HepG2 (cell line): ENCODE results near the gene PXK. TPM values are rescaled to one million over a fixed set of nuclear protein-coding genes. Genes with fewer than 3 reads are reported as not detected.

Experiments used
- HNF4A ChIP-seq: sonication (generic); formaldehyde crosslinking; IDR thresholded peaks from 2 replicates; pipeline ENCODE4 v1.4.0; 2020; ENCODE audit warnings: missing genetic modification reagents
- KIAA2018 ChIP-seq: sonication (generic); formaldehyde crosslinking; IDR thresholded peaks from 2 replicates; pipeline ENCODE4 v1.5.0; 2020; ENCODE audit warnings: mild to moderate bottlenecking, missing genetic modification reagents, borderline replicate concordance
- KMT2B ChIP-seq: IDR thresholded peaks from 2 replicates; pipeline ENCODE4 v1.6.1; 2016; ENCODE audit warnings: missing genetic modification reagents, missing compliant biosample characterization
- LBX2 ChIP-seq: sonication (generic); formaldehyde crosslinking; IDR thresholded peaks from 2 replicates; pipeline ENCODE4 v1.5.0; 2020; ENCODE audit warnings: missing genetic modification reagents, mild to moderate bottlenecking, borderline replicate concordance
- MIER3 ChIP-seq: IDR thresholded peaks from 2 replicates; pipeline ENCODE4 v1.6.1; 2016; ENCODE audit warnings: missing compliant biosample characterization, borderline replicate concordance
- NFATC3 ChIP-seq: sonication (generic); formaldehyde crosslinking; IDR thresholded peaks from 2 replicates; pipeline ENCODE4 v1.5.1; 2020; ENCODE audit warnings: mild to moderate bottlenecking, missing genetic modification reagents
- NR2F2 ChIP-seq: IDR thresholded peaks from 2 replicates; pipeline ENCODE4 v1.6.1; 2012; ENCODE audit warnings: low read depth, inconsistent platforms, borderline replicate concordance
- SCMH1 ChIP-seq: sonication (generic); formaldehyde crosslinking; IDR thresholded peaks from 2 replicates; pipeline ENCODE4 v1.9.0; 2021; ENCODE audit warnings: missing genetic modification reagents, mild to moderate bottlenecking, borderline replicate concordance
- SIN3A ChIP-seq: IDR thresholded peaks from 2 replicates; pipeline ENCODE4 v1.6.1; 2011; ENCODE audit warnings: low read depth, mild to moderate bottlenecking, control low read depth, low read length, borderline replicate concordance
- TFE3 ChIP-seq: IDR thresholded peaks from 2 replicates; pipeline ENCODE4 v1.6.1; 2016
- YY1 ChIP-seq: IDR thresholded peaks from 2 replicates; pipeline ENCODE4 v1.6.1; 2011; ENCODE audit warnings: low read length, low read depth, moderate library complexity, mild to moderate bottlenecking; ENCODE audit not compliant: insufficient read depth, insufficient replicate concordance
- ZBTB7A ChIP-seq: sonication (generic); formaldehyde crosslinking; IDR thresholded peaks from 2 replicates; pipeline ENCODE4 v1.8.0; 2022; ENCODE audit warnings: mild to moderate bottlenecking, missing genetic modification reagents
- ZKSCAN1 ChIP-seq: fragments of 150-350 bp; IDR thresholded peaks from 2 replicates; pipeline ENCODE4 v1.6.1; 2014; ENCODE audit warnings: low read length
- ZNF33B ChIP-seq: sonication (generic); formaldehyde crosslinking; IDR thresholded peaks from 2 replicates; pipeline ENCODE4 v1.5.1; 2020; ENCODE audit warnings: mild to moderate bottlenecking, missing genetic modification reagents
- ZNF605 ChIP-seq: sonication (generic); formaldehyde crosslinking; IDR thresholded peaks from 2 replicates; pipeline ENCODE4 v1.8.0; 2022; ENCODE audit warnings: mild to moderate bottlenecking, missing genetic modification reagents
- ZNF616 ChIP-seq: sonication (generic); formaldehyde crosslinking; IDR thresholded peaks from 2 replicates; pipeline ENCODE4 v1.5.0; 2020; ENCODE audit warnings: low read depth, mild to moderate bottlenecking, missing genetic modification reagents
- ZSCAN21 ChIP-seq: sonication (generic); formaldehyde crosslinking; IDR thresholded peaks from 2 replicates; pipeline ENCODE4 v1.8.0; 2022; ENCODE audit warnings: mild to moderate bottlenecking, missing genetic modification reagents, moderate library complexity, borderline replicate concordance
- polyA plus RNA-seq, 8 experiments: library from polyadenylated mRNA; depleted of rRNA in 3 of 8; stranded (reverse) in 7 of 8; unstranded in 1 of 8; fragments of >200 nt; fragmentation: Illumina TruSeq in 4 of 8; extraction: Trizol in 4 of 8; gene quantifications; 2 replicates each; pipeline versions ENCODE4 v1.2.1 to v1.2.3, GENCODE V29; 2011 to 2016; ENCODE audit warnings: low read depth in 4 of 8, missing spikeins in 1 of 8, mixed read lengths in 1 of 8; ENCODE audit not compliant: insufficient read depth in 1 of 8
- total RNA-seq, 5 experiments: library from RNA; depleted of rRNA; stranded (reverse); fragments of >200 nt; fragmentation: Illumina TruSeq; extraction: Trizol; gene quantifications; 2 replicates each; pipeline ENCODE4 v1.2.3, GENCODE V29; 2016; ENCODE audit warnings: low read depth in 1 of 5
- TF ChIP-seq, protein P1 (sequence below): fragments of 450-650 bp; IDR thresholded peaks from 2 replicates; pipeline ENCODE4 v1.6.1; 2017

PXK gene
- total and polyA plus RNA-seq, 2 of the 13 experiments (the other 11 are each of a cell fraction or from before 2014, with no cell fraction given): 6.4 to 18.6 TPM

- TF ChIP-seq KIAA2018 (CRISPR knock-in tag): no peak
- TF ChIP-seq ZBTB7A (CRISPR knock-in tag): peak; percentile 96
- peak; percentile 90 for TF ChIP-seq ZNF616 (CRISPR knock-in tag)
- peak; percentile 96 for TF ChIP-seq YY1
- no peak for TF ChIP-seq SCMH1 (CRISPR knock-in tag)
- peak; percentile 94 for TF ChIP-seq ZSCAN21
- peak; percentile 52; the same call in 1 of the 2 replicates for TF ChIP-seq SIN3A
- no peak; the same call in 1 of the 2 replicates for TF ChIP-seq HNF4A (CRISPR knock-in tag)
- TF ChIP-seq ZKSCAN1: no peak
- no peak for TF ChIP-seq NFATC3 (CRISPR knock-in tag)
- peak; percentile 5; the same call in 1 of the 2 replicates for TF ChIP-seq NR2F2
- TF ChIP-seq, protein P1, sequence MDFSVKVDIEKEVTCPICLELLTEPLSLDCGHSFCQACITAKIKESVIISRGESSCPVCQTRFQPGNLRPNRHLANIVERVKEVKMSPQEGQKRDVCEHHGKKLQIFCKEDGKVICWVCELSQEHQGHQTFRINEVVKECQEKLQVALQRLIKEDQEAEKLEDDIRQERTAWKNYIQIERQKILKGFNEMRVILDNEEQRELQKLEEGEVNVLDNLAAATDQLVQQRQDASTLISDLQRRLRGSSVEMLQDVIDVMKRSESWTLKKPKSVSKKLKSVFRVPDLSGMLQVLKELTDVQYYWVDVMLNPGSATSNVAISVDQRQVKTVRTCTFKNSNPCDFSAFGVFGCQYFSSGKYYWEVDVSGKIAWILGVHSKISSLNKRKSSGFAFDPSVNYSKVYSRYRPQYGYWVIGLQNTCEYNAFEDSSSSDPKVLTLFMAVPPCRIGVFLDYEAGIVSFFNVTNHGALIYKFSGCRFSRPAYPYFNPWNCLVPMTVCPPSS: no peak
- TF ChIP-seq ZNF605 (CRISPR knock-in tag): peak; percentile 90; the same call in 1 of the 2 replicates
- TF ChIP-seq KMT2B (CRISPR knock-in tag): peak; percentile 88
- TF ChIP-seq MIER3: peak; percentile 63; the same call in 1 of the 2 replicates
- TF ChIP-seq ZNF33B (CRISPR knock-in tag): no peak
- peak; percentile 78; the same call in 1 of the 2 replicates for TF ChIP-seq TFE3 (CRISPR knock-in tag)
- TF ChIP-seq LBX2 (CRISPR knock-in tag): peak; percentile 93; the same call in 1 of the 2 replicates
Observed at GRCh38 chr3:58433400-58434167, 100.9 kb downstream of the PXK start, which contains the start of gene PDHB (continued).
